Liver (tissue), 9 donors: Measurements from ENCODE around the gene KMT2A. TPM values are rescaled to one million over a fixed set of nuclear protein-coding genes. Genes with fewer than 3 reads are reported as not detected.

ENCODE experiments used
- DNase-seq: peaks from one replicate; pipeline ENCODE4 v3.0.0-alpha.2; 2017; ENCODE audit warnings: low spot score
- H3K27ac ChIP-seq, 2 donors: one replicate each; pipeline ENCODE4 v1.7.0; 2013; ENCODE audit warnings: inconsistent platforms in 2 of 2, low read length in 2 of 2, control low read depth in 1 of 2, low read depth in 1 of 2, mild to moderate bottlenecking in 1 of 2
- H3K27me3 ChIP-seq, 4 donors: one replicate each; pipeline versions ENCODE4 v1.6.1 to v1.7.0; 2013; ENCODE audit warnings: low read length in 3 of 4, inconsistent platforms in 1 of 4, mild to moderate bottlenecking in 1 of 4, moderate library complexity in 1 of 4; ENCODE audit not compliant: control insufficient read depth in 4 of 4, insufficient read depth in 4 of 4
- H3K36me3 ChIP-seq, 4 donors: one replicate each; pipeline versions ENCODE4 v1.6.1 to v1.7.0; 2013; ENCODE audit warnings: low read length in 3 of 4, mild to moderate bottlenecking in 3 of 4, low read depth in 1 of 4, moderate library complexity in 1 of 4; ENCODE audit not compliant: control insufficient read depth in 4 of 4, insufficient read depth in 3 of 4
- H3K4me1 ChIP-seq, 4 donors: one replicate each; pipeline versions ENCODE4 v1.6.1 to v1.7.0; 2013; ENCODE audit warnings: low read length in 3 of 4, mild to moderate bottlenecking in 3 of 4, moderate library complexity in 1 of 4; ENCODE audit not compliant: control insufficient read depth in 4 of 4, insufficient read depth in 4 of 4
- H3K4me3 ChIP-seq, 3 donors: one replicate each; pipeline versions ENCODE4 v1.6.1 to v1.7.0; 2013; ENCODE audit warnings: low read length in 3 of 3, control low read depth in 1 of 3, low read depth in 1 of 3, mild to moderate bottlenecking in 1 of 3
- H3K9ac ChIP-seq, 2 donors: one replicate each; pipeline ENCODE4 v1.7.0; 2013; ENCODE audit warnings: low read length in 2 of 2, mild to moderate bottlenecking in 2 of 2, moderate library complexity in 2 of 2, control low read depth in 1 of 2, low read depth in 1 of 2
- H3K9me3 ChIP-seq, 4 donors: one replicate each; pipeline versions ENCODE4 v1.6.1 to v1.7.0; 2013; ENCODE audit warnings: low read length in 3 of 4; ENCODE audit not compliant: control insufficient read depth in 4 of 4
- ATF3 ChIP-seq: IDR thresholded peaks from 2 replicates; pipeline ENCODE4 v1.6.1; 2016; ENCODE audit warnings: antibody characterized with exemption
- EGR1 ChIP-seq, 2 donors: IDR thresholded peaks; 2 replicates each; pipeline ENCODE4 v1.6.1; 2016 to 2018; ENCODE audit warnings: antibody characterized with exemption in 2 of 2, low read depth in 2 of 2
- FOXA2 ChIP-seq: IDR thresholded peaks from 2 replicates; pipeline ENCODE4 v1.6.1; 2016; ENCODE audit warnings: antibody characterized with exemption
- GABPA ChIP-seq, 2 donors: IDR thresholded peaks in 1 of 2; conservative IDR thresholded peaks in 1 of 2; 2 replicates each; pipeline ENCODE4 v1.6.1; 2016; ENCODE audit warnings: antibody characterized with exemption in 2 of 2, mild to moderate bottlenecking in 1 of 2, moderate library complexity in 1 of 2
- HNF4A ChIP-seq, 2 donors: conservative IDR thresholded peaks; 2 replicates each; pipeline ENCODE4 v1.6.1; 2016; ENCODE audit warnings: antibody characterized with exemption in 2 of 2, mild to moderate bottlenecking in 2 of 2
- HNF4G ChIP-seq: IDR thresholded peaks from 2 replicates; pipeline ENCODE4 v1.6.1; 2016; ENCODE audit warnings: antibody characterized with exemption
- JUND ChIP-seq, 2 donors: IDR thresholded peaks; 2 replicates each; pipeline ENCODE4 v1.6.1; 2016; ENCODE audit warnings: antibody characterized with exemption in 2 of 2
- MAX ChIP-seq: IDR thresholded peaks from 2 replicates; pipeline ENCODE4 v1.6.1; 2016; ENCODE audit warnings: antibody characterized with exemption
- NR2F2 ChIP-seq: IDR thresholded peaks from 2 replicates; pipeline ENCODE4 v1.6.1; 2016; ENCODE audit warnings: antibody characterized with exemption
- RAD21 ChIP-seq, 2 donors: IDR thresholded peaks; 2 replicates each; pipeline ENCODE4 v1.6.1; 2016; ENCODE audit warnings: antibody characterized with exemption in 2 of 2, mild to moderate bottlenecking in 2 of 2
- REST ChIP-seq: IDR thresholded peaks from 2 replicates; pipeline ENCODE4 v1.6.1; 2016; ENCODE audit warnings: antibody characterized with exemption, mild to moderate bottlenecking
- RXRA ChIP-seq, 2 donors: IDR thresholded peaks; 2 replicates each; pipeline ENCODE4 v1.6.1; 2017 to 2018; ENCODE audit warnings: antibody characterized with exemption in 2 of 2, mild to moderate bottlenecking in 1 of 2
- SP1 ChIP-seq: IDR thresholded peaks from 2 replicates; pipeline ENCODE4 v1.6.1; 2018; ENCODE audit warnings: antibody characterized with exemption, mild to moderate bottlenecking
- TAF1 ChIP-seq: conservative IDR thresholded peaks from 2 replicates; pipeline ENCODE4 v1.6.1; 2016; ENCODE audit warnings: antibody characterized with exemption, mild to moderate bottlenecking
- ZBTB33 ChIP-seq: IDR thresholded peaks from 2 replicates; pipeline ENCODE4 v1.6.1; 2016; ENCODE audit warnings: antibody characterized with exemption
- WGBS: extraction: QIAGEN DNeasy Blood & Tissue Kit; methylation state at CpG from one replicate; pipeline ENCODE4 v1.1.7; 2013; 5-methylcytosine and 5-hydroxymethylcytosine counted together
- polyA plus RNA-seq, 2 donors: library from polyadenylated mRNA; stranded (reverse) in 1 of 2; unstranded in 1 of 2; fragments of 200-250 nt in 1 of 2; fragments of >200 nt in 1 of 2; fragmentation: Nextera tagmentation in 1 of 2; extraction: Ambion mirVana in 1 of 2; gene quantifications; one replicate each; pipeline versions ENCODE4 v1.2.1 to v1.2.3, GENCODE V29; 2013 to 2015
- total RNA-seq, 2 donors: library from RNA; depleted of rRNA; stranded (reverse); fragments of >200 nt; gene quantifications; one replicate each; pipeline ENCODE4 v1.2.3, GENCODE V29; 2014
- donor health status: healthy.
- donor health status: healthy.
- donor health status: healthy.
- donor health status: healthy.
- donor health status: healthy.

KMT2A gene
- total and polyA plus RNA-seq, 4 donors = 4.3 to 27.9 (median 12.9) TPM

GRCh38 chr11:118441770-118442275 is 5.5 kb downstream of the KMT2A start:
- Histone ChIP-seq H3K27ac (no peak overlapping the region), H3K36me3 (no peaks in the 10 kb centered on the region), H3K4me1 (peaks cover 6 to 32% (median 28%) of the 10 kb centered on the region in 4 donors), H3K9ac (no peak overlapping the region), H3K9me3 (no peaks in the 10 kb centered on the region), H3K27me3 (no peaks in the 10 kb centered on the region), H3K4me3 (no peak overlapping the region)
- 66% methylated on average over 3 of the region's 3 CpGs for WGBS
- no peak for TF ChIP-seq GABPA (IDR thresholded peaks at IDR 0.05 in 1 of 2, conservative IDR thresholded peaks at IDR 0.05 in 1 of 2)
- DNase-seq = no peak

- DNase-seq = no peak
- Histone ChIP-seq H3K27me3 (no peaks in the 10 kb centered on the region), H3K4me1 (peaks cover 6 to 29% (median 26%) of the 10 kb centered on the region in 4 donors), H3K9ac (no peak overlapping the region), H3K4me3 (no peak overlapping the region), H3K36me3 (no peaks in the 10 kb centered on the region), H3K9me3 (no peaks in the 10 kb centered on the region), H3K27ac (no peak overlapping the region)
- WGBS = 57% methylated on average over 3 of the region's 3 CpGs
- TF ChIP-seq SP1 (no peak), GABPA (IDR thresholded peaks at IDR 0.05 in 1 of 2, conservative IDR thresholded peaks at IDR 0.05 in 1 of 2) (no peak), TAF1 (no peak), RXRA (IDR thresholded peaks at IDR 0.05) (no peak), FOXA2 (no peak), HNF4A (conservative IDR thresholded peaks at IDR 0.05) (no peak), REST (no peak), ATF3 (no peak), HNF4G (no peak), MAX (no peak), JUND (IDR thresholded peaks at IDR 0.05) (no peak), NR2F2 (no peak)
These were observed 6.0 kb downstream of the KMT2A start for GRCh38 chr11:118442301-118442700.

- no peak for DNase-seq
- no peaks in the 10 kb centered on the region for H3K27me3 ChIP-seq
- H3K4me1 ChIP-seq = peaks cover 5 to 22% (median 20%) of the 10 kb centered on the region in 4 donors
- H3K9me3 ChIP-seq = no peaks in the 10 kb centered on the region
- H3K4me3 ChIP-seq = no peak overlapping the region
- H3K36me3 ChIP-seq = no peaks in the 10 kb centered on the region
- TF ChIP-seq RAD21 (IDR thresholded peaks at IDR 0.05) = no peak
- TF ChIP-seq GABPA (IDR thresholded peaks at IDR 0.05 in 1 of 2, conservative IDR thresholded peaks at IDR 0.05 in 1 of 2) = no peak
- no peak for TF ChIP-seq EGR1 (IDR thresholded peaks at IDR 0.05; ENCODE audit: low read depth in 2 of 2)
- TF ChIP-seq NR2F2 = no peak
- no peak for TF ChIP-seq HNF4A (conservative IDR thresholded peaks at IDR 0.05)
- TF ChIP-seq ATF3 = no peak
- no peak for TF ChIP-seq ZBTB33
- TF ChIP-seq TAF1 = no peak
- no peak overlapping the region for H3K9ac ChIP-seq
- WGBS = 91% methylated on average over 4 of the region's 4 CpGs
- H3K27ac ChIP-seq = no peak overlapping the region
These were observed 6.8 kb downstream of the KMT2A start for GRCh38 chr11:118442908-118443589.
